ENCODE data around the gene DISP3.

DNA sequence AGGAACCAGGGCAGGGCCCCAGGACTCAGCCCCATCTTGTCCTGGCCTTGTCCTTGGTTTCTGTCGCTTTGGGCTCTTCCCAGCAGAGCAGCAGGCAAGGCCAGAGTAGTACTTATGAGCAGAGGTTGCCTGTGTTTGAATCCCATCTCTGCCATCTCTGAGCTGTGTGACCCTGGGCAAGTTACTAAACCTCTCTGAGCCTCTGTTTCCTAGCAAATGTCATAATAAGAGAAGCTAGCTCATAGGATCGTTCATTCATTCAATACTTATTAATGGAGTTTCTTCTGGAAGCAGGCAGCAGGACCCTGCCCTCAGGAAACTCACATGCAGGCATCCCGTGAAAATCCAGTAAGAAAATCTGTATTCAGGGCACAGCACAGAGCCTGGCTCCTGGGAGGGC is 91.0 kb downstream of the DISP3 start:
- TF ChIP-seq, protein P1, sequence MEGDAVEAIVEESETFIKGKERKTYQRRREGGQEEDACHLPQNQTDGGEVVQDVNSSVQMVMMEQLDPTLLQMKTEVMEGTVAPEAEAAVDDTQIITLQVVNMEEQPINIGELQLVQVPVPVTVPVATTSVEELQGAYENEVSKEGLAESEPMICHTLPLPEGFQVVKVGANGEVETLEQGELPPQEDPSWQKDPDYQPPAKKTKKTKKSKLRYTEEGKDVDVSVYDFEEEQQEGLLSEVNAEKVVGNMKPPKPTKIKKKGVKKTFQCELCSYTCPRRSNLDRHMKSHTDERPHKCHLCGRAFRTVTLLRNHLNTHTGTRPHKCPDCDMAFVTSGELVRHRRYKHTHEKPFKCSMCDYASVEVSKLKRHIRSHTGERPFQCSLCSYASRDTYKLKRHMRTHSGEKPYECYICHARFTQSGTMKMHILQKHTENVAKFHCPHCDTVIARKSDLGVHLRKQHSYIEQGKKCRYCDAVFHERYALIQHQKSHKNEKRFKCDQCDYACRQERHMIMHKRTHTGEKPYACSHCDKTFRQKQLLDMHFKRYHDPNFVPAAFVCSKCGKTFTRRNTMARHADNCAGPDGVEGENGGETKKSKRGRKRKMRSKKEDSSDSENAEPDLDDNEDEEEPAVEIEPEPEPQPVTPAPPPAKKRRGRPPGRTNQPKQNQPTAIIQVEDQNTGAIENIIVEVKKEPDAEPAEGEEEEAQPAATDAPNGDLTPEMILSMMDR (IDR thresholded peaks at IDR 0.05), result no peak
- no peak for TF ChIP-seq POLR2A (IDR thresholded peaks at IDR 0.05)

Measured in thyroid gland (tissue), 4 donors.